Stimulated activated CD4-positive, alpha-beta T cell treated with anti-CD3 and anti-CD28 coated beads, Interleukin-12 subunit alpha, Interleukin-12 subunit beta, amount 100 ng/mL, for 4 hours (primary cell): ENCODE data around the gene PDE10A.

ENCODE experiments used
- DNase-seq: peaks from one replicate; pipeline ENCODE4 v3.0.0-alpha.2; 2020

The PDE10A gene

DNA sequence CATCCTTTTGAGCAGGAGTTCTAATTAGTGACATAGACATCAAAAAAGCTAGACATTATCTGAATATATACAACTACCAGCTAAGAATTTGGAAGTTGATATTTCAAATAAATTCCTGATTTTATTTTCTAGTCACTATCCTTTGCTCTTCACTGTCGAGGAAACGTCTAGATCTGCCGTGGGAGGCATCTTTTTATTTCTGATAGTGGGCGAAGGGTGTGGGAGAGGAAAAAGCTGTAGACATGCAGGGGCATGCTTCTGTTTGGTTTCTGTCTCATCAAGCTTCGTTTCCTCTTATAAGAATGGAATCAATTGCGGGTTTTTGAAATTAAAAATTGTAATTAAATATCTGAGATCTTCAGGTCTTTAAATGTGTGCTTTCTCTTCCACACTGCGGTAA, 337.4 kb downstream of the PDE10A start:
- no peak for DNase-seq

DNA sequence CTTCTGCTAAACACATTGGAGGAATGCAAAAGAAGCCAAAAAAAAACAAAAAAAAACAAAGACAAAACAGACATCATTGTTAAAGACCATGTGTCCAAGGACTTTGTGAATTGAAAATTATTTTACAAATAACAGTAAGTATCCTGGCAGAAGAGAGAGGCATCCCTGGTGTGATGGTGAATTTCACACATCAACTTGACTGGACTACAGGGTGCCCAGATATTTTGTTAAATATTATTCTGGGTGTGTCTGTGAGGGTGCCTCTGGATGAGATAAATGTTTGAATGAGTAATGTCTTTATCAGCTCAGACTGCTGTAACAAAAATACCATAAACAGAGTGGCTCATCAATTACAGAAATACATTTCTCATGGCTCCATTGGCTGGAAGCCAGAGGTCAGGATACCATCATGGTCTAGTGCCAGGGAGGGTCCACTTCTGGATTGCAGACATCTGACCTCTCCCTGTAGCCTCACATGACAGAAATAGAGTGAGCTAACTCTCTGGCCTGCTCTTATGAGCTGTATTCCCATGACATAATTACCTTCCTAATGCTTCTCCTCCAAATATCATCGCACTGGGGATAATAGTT, 341.4 kb downstream of the PDE10A start:
- no peak for DNase-seq

DNA sequence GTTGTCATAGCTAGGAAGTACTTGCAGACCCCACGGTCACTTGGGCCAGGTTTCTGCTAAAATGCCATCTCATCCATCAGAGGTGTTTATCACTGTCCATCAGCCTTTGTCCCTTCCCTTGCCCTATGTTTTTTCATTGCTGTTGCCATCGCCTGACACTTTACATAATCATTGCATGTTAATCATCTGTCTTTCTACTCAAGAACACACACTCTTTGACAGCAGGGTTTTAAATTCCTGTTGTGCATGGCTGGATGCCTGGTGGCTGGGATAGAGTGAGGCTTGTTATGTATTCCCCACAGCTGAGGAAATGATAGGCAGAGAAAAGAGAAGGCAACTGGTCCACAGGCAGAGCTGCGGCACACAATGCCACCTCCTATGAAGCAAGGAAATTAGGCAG, 341.9 kb downstream of the PDE10A start:
- DNase-seq, result no peak

DNA sequence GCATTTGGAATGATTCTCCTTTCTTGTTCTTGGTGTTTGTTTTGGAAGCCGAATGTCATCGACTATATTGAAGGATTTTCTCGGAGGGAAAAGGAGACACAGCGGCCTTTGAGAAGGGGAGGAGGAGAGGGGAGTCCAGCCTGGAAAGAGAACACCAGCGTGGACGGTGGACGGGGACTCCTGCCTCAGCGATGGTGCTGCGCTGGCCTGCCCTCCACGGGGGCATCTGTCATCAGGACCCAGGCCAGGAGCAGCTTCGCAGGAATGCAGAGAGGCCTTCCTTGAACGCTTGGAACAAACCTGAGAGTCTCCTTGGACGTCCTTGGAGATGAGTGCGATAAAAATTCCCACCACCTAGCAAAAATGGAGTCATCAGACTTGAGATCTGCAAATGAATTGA, 345.3 kb downstream of the PDE10A start:
- DNase-seq, result no peak

DNA sequence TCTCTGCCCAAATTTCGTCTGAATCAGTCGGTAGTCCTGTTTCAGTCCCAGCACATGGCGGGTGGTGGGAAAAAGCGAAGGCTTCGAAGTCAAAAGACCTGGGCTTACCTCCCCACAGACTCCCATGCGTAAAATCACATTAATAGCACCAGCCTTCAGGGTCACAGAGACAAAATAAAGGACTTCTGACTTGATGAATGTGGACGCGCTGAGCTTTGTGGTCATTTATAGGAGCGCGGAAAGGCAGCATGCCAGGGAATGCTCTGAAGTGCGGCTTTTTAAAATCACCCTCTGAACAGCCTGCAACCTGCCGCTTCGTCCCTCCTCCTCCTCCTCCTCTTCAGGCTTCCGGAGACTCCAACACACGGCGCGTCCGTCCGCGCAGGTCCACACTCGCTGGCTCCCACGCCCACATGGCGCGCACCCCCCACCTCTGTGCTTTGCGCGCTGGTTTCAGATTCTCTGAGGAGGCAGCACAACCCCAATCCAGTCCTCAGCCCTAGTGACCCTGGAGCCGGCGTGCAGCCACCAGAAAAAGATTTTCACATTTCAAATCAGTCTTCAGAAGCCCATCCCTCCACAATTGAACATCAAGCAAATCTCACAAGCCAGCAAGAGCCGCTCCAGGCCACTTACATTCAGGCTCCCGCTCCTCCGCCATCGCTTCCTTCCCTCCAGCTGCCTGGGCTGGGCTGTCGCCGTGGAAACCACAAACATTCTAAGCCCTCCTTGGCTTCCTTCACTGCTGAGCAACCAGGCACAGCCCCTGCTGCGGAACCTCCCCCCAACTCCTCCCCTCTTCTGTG, 353.9 kb downstream of the PDE10A start, which contains the start of gene C6orf118:
C6orf118 (minus strand) TSS at position 680 of the 806 bp plus-strand sequence; CDS start at position 661, 19 bp downstream.
- DNase-seq, result no peak

DNA sequence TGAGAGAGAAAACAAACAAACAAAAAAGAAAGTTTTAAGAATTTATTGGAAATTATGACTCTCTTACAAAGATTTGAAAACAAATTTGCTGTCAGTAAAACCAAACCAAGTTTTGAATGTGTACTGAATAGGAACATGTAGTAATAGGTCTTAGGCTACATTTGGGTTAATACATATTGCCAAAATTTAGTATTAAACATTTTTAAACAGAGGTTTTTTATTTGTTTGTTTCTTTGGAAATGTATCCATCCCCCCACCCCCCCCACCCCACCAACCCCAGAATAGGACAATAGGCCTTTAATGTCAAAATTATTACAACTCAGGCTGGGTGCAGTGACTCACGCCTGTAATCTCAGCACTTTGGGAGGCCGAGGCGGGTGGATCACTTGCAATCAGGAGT, 356.1 kb downstream of the PDE10A start:
- DNase-seq, result no peak

DNA sequence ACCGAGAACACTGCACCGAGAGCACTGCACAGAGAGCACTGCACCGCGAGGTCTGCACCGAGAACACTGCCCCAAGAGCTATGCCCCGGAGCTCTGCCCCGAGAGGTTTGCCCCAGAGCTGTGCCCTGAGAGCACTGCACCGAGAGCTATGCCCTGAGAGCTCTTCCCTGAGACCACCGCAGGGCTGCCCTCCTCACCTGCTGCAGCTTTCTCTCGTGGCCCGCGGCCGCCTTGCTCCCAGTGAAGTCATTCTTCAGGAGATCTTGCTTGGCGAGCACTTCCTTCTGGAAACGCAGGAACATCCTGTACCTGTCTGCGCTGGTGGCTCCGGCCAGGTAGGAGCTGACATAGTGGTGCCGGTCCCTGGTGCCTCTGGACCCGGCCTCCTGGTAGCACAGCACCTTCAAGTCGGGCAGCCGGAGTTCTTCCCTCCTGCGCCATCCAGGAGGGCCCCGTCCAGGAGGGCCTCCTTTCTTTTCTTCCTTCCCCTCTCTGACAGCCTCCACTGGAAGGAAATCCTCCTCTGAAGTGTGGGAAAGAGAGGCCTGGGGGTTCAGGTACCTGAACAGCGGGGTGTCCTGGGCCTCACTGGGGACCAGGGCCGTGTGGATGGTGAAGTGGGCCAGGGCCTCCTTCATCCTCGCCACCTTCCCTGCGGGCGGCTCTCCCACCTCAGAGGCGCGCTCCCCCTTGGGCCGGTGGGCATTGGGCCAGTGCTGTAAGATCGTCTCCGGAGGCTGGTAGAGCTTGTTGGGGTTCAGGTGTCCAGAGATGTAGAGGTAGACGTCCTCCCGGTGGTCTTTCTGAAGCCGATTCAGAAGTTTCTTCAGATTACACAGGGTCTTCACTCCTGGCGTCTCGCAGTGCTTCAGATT, 361.4 kb downstream of the PDE10A start:
- DNase-seq, result no peak

DNA sequence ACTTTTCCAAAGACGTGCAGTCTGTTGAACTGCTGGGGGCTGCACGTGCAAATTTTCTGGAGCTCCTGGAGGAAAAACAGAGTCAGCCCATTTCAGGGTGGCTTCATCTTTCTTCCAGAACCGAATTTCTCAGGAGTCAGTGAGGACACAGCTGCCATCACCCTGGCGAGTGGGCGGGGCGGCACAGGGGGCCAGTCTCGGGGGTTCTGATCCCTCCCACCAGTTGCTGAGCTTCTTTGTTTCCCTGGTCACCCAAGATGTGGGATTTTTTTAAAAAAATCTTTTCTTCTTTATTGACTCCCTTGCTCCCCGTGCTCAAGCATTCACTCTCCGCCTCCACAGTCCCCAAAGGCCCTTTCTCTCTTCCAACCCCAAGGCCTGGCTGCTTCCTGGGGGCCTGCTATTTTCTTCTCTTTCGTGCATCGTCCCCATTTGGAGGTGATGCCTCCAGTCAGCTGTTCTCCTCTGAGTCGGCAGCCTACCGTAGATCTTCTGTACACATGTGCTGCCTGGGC, 362.6 kb downstream of the PDE10A start:
- DNase-seq, result no peak

DNA sequence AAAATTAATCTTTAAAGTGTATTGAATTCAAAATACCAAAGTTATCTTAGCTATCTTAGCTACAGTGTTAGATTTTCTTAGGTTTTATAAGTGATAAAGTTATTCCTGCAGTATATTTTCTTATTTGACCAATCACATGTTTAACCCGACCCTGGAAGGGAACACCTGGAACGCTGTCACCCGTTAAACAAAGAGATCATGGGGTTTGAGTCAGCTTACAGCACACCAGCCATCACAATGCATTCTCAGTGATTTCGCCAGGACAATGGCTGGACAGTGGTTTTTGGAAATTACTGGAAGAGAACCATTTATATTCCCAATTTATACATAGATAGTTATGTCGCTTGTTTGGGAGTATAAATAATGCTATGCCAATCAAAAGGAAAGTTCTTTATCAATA, 364.2 kb downstream of the PDE10A start:
- DNase-seq, result no peak

DNA sequence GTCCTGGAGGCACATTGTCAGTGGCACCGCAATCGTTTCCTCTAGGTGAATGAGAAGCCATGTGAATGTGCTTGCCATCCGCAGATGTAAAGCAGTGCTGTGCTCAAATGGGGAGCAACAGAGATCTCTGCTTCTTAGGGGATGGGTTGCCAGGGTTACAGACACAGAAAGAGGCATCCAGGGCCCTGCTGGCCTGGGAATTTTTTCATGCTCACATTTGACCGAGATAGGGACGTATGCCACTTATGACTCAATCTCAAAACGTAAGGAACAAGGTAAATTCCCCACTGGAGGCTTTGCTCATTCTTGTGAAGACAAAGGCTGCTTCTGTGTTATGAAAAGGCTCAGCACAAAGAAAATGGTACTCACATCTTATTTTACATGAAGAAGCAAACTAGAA, 364.6 kb downstream of the PDE10A start:
- no peak for DNase-seq

DNA sequence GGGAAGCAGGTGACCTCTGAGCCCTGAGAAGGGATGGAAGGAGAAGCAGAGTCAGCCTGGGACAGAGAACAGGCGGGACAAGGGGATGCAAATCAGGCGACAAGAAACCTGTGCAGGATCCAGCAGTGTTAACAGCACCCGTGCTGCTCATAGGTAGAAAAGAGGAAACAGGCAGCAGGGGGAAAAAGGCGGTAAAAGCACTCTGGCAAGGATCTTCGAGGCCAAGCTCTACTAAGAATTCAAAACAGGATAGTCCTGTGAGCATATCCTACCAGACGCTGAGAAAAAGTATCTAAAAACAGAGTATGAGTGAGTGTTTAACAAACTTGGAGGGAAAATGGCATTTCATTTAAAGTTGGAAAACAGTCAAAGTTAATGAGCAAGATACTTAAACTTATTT, 370.4 kb downstream of the PDE10A start:
- DNase-seq, result no peak
